ENCODE data around the gene SOD2.
A peak's percentile ranks its signal among the peaks of the same experiment; 100 is the strongest.
"Not testable (repeated sequence)": the region's sequence is repeated elsewhere in the genome, so short reads cannot be mapped to it uniquely, and the experiment has no call there.

The SOD2 gene

GRCh38 chr6:159715605-159716004 is 22.6 kb upstream of the SOD2 start:
- no peak for FAIRE-seq

GRCh38 chr6:159715166-159715565 is 22.1 kb upstream of the SOD2 start:
- no peak for FAIRE-seq

DNA sequence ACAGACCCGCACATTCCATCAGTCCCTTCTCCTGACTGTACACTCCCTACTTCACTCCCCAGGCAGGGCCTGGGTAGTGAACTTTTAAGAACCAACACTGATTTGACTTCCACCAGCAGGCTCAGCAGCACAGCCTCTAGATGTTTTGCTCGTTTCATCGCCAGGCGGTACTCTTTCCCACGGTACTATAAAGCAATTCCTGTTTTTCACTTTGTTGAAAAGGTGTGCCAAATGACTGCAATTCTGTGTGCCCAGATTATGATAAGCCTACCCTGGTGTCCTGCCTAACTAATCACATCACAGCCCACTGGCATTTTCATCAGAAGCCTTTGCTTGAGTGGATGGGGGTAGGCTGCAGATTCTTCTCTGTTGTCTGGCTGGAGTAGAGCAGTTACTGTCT is 21.4 kb upstream of the SOD2 start:
- no peak for FAIRE-seq

GRCh38 chr6:159713984-159714383 is 20.9 kb upstream of the SOD2 start:
- no peak for FAIRE-seq

- not testable (repeated sequence) for FAIRE-seq
Observed at GRCh38 chr6:159712389-159712788, 19.3 kb upstream of the SOD2 start.

- FAIRE-seq = not testable (repeated sequence)
Observed at GRCh38 chr6:159710603-159711002, 17.6 kb upstream of the SOD2 start.

DNA sequence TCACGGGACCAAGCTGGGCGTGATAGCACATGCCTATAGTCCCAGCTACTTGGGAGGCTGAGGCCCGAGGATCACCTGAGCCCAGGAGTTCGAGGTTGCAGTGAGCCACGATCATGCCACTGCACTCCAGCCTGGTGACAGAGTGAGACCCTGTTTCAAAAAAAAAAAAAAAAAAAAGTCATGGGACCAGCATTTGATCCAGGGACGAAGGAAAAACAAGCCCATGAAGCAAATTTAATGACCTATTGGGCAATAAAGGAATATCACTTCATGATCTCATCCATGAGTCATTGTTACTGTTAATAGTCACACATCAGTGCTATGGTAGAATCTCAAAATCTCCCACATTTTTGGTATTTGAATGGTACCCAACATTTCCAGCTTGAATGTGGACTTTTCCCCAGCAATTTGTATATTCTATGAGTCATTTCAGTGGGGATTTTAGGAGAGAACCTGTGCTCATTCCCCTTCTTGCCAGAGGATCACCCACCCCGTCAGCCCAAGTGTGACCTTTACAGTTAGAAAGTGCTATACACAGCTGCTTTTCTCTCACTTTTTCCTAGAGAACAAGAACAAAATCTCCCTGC is 8.5 kb upstream of the SOD2 start:
- no peak for FAIRE-seq

DNA sequence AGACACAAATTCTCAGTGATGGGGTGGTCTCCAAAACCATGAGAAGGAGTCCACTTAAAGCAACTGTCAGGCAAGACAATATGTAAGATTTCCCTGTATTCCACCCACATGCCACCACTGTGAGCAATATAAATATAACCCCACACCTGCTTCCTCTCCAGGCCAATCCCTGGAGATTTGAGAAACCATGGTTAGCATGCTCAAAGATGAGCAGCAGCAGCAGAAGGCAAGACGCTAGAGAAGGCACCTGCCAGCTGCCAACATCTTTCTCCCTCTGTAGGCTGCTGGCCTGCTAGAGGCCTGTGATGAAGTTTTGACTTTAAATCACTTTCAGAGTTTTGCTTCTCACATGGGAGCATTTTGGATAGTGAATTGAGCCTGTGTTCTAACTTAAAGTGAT is 7.9 kb upstream of the SOD2 start:
- FAIRE-seq = no peak

GRCh38 chr6:159695984-159696383 is 2.9 kb upstream of the SOD2 start:
- FAIRE-seq = no peak

GRCh38 chr6:159693894-159694545 is 979 bp upstream of the SOD2 start:
- FAIRE-seq = no peak

DNA sequence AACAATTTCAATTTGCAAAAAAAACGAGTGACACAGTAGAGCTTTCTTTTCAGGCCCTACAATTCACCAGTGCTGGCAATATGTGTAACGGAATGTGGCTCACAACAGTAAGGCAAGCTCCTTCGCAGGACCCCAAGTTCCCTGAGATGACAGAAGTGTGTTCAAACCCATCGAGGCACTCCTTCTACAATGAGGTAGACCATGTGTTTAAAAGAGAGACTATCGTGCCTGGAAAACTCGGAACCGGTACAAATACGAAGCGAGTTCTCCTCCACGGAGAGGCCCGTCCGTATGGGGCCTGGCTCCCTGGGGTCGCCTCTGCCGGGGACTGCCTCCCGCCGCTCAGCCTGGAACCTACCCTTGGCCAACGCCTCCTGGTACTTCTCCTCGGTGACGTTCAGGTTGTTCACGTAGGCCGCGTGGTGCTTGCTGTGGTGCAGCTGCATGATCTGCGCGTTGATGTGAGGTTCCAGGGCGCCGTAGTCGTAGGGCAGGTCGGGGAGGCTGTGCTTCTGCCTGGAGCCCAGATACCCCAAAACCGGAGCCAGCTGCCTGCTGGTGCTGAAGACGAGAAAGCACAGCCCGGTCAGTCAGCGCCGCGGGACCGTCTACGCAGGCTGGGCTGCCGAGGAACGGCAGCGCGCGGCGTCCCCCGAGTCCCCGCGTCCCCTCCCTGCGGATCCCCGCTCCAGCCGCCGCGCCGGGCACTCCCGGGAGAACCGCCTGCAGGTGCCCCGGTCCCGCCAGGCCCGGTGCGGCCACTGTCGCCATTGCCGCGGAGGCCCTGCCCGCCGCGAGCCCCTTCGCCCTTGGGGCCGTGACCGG is 526 bp downstream of the SOD2 start:
- FAIRE-seq = no peak

- FAIRE-seq = no peak
Observed at GRCh38 chr6:159691963-159692287, 1.1 kb downstream of the SOD2 start.

DNA sequence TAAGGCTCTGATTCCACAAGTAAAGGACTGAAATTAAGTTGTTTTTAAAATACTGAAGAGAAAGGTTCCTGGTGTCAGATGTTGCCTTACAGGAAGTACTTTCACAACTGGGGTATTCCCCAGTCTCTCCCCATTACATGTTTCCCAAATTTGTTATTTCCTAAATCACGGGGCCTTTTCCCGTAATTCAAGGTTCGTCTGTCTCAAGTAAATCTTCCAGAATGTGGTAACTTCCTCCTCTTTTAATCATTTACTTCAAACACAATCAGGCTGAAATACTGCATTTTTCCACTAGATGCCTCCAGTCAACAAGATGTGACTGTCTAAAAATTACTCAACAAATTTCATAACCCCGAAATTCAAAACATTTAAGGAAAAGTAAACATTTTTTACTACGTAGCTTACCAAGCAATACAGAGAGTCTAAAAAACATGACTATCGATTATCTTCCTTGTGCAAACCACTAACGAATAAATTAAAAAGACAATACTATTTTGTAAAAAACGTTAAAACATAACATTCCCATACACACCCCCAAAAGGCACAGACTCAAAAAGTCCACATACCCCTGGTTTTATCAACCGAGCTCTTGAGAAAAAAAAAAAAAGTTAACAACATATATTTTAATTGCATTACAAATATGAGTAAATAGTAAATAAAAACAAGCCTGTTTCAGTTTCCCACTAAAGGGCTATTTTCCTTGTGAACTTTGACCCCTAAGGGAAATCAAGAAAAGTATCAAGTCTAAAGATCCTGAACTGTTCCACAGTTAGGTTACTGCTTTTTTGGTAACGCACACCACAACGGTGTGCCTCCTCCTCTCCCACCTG is 1.7 kb downstream of the SOD2 start:
- peak; percentile 93 for FAIRE-seq

DNA sequence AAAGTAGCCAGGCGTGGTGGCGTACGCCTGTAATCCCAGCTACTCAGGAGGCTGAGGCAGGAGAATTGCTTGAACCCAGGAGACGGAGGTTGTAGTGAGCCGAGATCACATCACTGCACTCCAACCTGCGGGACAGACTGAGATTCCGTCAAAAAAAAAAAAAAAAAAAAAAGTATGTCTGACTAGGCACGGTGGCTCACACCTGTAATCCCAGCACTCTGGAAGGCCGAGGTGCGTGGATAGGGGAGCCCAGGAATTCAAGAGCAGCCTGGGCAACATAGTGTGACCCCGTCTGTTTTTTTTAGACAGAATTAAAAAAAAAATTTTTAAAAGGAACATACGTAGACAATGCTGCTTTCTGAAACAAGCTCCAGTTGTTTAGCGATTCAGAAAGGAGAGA is 2.9 kb downstream of the SOD2 start:
- FAIRE-seq = not testable (repeated sequence)

DNA sequence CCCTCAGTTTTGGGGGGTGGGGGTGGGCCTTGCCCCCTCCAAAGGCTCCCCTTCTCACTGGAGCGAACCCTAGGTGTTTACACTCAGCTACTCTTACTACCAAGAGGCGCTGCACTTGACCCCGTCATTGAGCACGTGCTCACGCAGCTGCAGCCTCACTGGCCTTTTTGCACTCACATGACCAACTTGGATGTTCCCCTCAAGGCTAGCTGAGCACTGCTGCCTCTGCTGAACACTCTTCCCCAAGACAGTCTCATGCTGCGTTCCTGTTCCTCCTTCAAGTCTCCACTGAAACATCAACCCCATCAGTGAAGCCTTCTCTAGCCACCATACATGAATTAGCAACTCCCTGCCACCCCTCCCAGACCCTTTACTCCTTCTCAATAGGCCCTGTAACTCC is 4.0 kb downstream of the SOD2 start:
- no peak for FAIRE-seq

GRCh38 chr6:159688266-159688905 is 4.7 kb downstream of the SOD2 start:
- no peak for FAIRE-seq

GRCh38 chr6:159687341-159687740 is 5.7 kb downstream of the SOD2 start:
- no peak for FAIRE-seq

DNA sequence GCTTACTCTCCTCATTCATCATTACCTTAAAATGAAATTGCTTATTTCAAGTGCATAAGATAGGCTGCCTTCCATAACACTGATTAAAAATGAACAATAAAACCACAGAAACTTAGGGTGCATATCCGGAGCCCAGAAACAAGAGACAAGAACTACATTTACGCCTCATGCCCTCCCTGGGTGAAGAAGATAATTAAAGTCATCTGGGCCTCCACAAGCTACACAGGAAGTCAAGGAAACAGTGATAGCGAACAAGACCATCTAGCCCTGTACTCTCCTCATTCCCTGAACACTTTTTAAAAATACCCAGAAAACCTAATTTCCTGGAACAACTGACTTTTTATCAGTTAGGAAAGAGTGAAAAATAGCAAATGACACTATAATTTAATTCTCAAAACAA is 6.3 kb downstream of the SOD2 start:
- FAIRE-seq = no peak

DNA sequence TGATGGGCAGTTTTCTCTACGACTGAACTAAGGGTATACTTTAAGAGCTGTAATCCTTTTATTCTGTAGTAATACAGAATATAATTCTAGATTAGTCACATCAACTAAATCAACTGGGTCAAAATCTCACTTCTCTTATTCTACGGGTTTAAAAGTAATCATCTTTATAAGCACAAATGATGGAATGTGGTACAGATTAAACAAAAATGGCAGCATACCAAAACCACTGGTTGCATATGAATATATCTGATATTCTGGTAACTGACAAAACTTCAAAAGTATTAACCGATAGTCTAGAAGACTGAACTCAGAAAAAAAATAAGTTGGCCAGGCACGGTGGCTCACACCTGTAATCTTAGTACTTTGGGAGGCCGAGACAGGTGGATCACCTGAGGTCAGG is 7.0 kb downstream of the SOD2 start:
- no peak for FAIRE-seq

DNA sequence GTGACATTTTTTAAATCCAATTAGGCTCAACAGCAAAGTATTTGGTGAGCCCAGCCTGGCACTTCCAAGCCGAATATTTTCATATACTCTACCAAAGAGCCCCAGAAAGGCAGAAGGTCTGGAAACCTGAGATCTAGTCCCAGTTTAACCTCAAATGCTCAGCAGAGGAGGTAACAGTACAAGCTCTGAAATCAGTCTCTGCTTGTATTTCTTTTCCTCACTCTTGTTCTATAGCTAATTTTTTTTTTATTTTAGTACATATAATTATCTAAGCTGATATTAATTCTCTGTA is 9.1 kb downstream of the SOD2 start:
- no peak for FAIRE-seq

- FAIRE-seq = no peak
Observed at GRCh38 chr6:159682810-159683209, 10.2 kb downstream of the SOD2 start.

DNA sequence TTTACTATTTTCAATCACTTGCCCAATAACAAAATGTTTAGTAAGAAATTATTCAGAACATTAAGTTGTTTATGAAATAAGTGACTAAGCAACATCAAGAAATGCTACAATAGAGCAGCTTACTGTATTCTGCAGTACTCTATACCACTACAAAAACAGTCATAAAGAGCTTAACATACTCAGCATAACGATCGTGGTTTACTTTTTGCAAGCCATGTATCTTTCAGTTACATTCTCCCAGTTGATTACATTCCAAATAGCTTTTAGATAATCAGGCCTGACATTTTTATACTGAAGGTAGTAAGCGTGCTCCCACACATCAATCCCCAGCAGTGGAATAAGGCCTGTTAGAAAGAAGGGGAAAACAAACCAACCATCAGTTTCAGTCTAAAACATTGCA is 10.7 kb downstream of the SOD2 start:
- FAIRE-seq = no peak
